Activated T-cell treated with anti-CD3 and anti-CD28 coated beads, Interleukin-2, amount 50 U/mL, for 72 hours (primary cell): ENCODE measurements around the gene LEFTY1. TPM values are rescaled to one million over a fixed set of nuclear protein-coding genes. Genes with fewer than 3 reads are reported as not detected.
A peak's percentile ranks its signal among the peaks of the same experiment; 100 is the strongest.

Experiments used
- ATAC-seq, 2 donors: fragments of 150-1000 bp; cut with Tn5 transposase; replicated peaks in 1 of 2; 2 replicates each; pipeline ENCODE4 v1.10.0; 2021; ENCODE audit warnings: moderate library complexity in 2 of 2, mild to moderate bottlenecking in 1 of 2
- DNase-seq, 2 donors: peaks; one replicate each; pipeline ENCODE4 v3.0.0; 2021 to 2022; ENCODE audit warnings: mixed read lengths in 1 of 2
- H3K27ac Mint-ChIP-seq: one replicate; pipeline ENCODE4 v1.8.0; 2022; ENCODE audit warnings: mild to moderate bottlenecking, moderate library complexity, mixed read lengths
- H3K27me3 Mint-ChIP-seq: one replicate; pipeline ENCODE4 v1.8.0; 2022; ENCODE audit warnings: low read depth, mixed read lengths
- H3K36me3 Mint-ChIP-seq, 2 donors: one replicate each; pipeline ENCODE4 v1.8.0; 2022; ENCODE audit warnings: mixed read lengths in 2 of 2, mild to moderate bottlenecking in 1 of 2; ENCODE audit not compliant: insufficient read depth in 2 of 2
- H3K4me1 Mint-ChIP-seq: one replicate; pipeline ENCODE4 v1.8.0; 2022; ENCODE audit warnings: low read depth, mixed read lengths
- H3K4me3 Mint-ChIP-seq, 2 donors: one replicate each; pipeline ENCODE4 v1.8.0; 2022; ENCODE audit warnings: mild to moderate bottlenecking in 2 of 2, mixed read lengths in 2 of 2, moderate library complexity in 2 of 2
- H3K9me3 Mint-ChIP-seq, 2 donors: one replicate each; pipeline ENCODE4 v1.8.0; 2022; ENCODE audit warnings: mixed read lengths in 2 of 2
- total RNA-seq, 2 donors: library from RNA; stranded (reverse); gene quantifications; one replicate each; pipeline ENCODE4 v1.2.3, GENCODE V29; 2022

Gene LEFTY1
- total RNA-seq, 2 donors from 2014 or later: not detected

GRCh38 chr1:225870911-225871310 is 18.0 kb downstream of the LEFTY1 start:
- ATAC-seq: no peak
- Mint-ChIP-seq H3K36me3 (peaks cover 6 to 9% of the 10 kb centered on the region in 2 donors), H3K9me3 (no peaks in the 10 kb centered on the region), H3K4me1 (peaks cover 33% of the 10 kb centered on the region), H3K4me3 (no peak overlapping the region), H3K27me3 (no peaks in the 10 kb centered on the region), H3K27ac (no peak overlapping the region)
- DNase-seq: no peak

- no peaks in the 10 kb centered on the region for H3K9me3 Mint-ChIP-seq
- DNase-seq (no peak), ATAC-seq (no peak)
- peaks cover 7 to 9% of the 10 kb centered on the region in 2 donors for H3K36me3 Mint-ChIP-seq
- H3K4me1 Mint-ChIP-seq: peaks cover 44% of the 10 kb centered on the region
- H3K4me3 Mint-ChIP-seq: no peak overlapping the region
- H3K27ac Mint-ChIP-seq: no peak overlapping the region
- H3K27me3 Mint-ChIP-seq: no peaks in the 10 kb centered on the region
These were observed 20.2 kb downstream of the LEFTY1 start for GRCh38 chr1:225868631-225869330.

GRCh38 chr1:225866981-225867380 is 22.0 kb downstream of the LEFTY1 start:
- H3K9me3 Mint-ChIP-seq: no peaks in the 10 kb centered on the region
- peaks cover 42% of the 10 kb centered on the region for H3K4me1 Mint-ChIP-seq
- no peak overlapping the region for H3K27ac Mint-ChIP-seq
- H3K4me3 Mint-ChIP-seq: peak overlapping the region; percentile 46 to 78
- H3K27me3 Mint-ChIP-seq: no peaks in the 10 kb centered on the region
- peaks cover 8 to 9% of the 10 kb centered on the region in 2 donors for H3K36me3 Mint-ChIP-seq
- DNase-seq: no peak
- no peak for ATAC-seq

- H3K4me1 Mint-ChIP-seq: peaks cover 37% of the 10 kb centered on the region
- peak overlapping the region; percentile 64 to 78 for H3K4me3 Mint-ChIP-seq
- peak; percentile 74 to 86 for DNase-seq
- H3K36me3 Mint-ChIP-seq: peaks cover 8 to 12% of the 10 kb centered on the region in 2 donors
- no peaks in the 10 kb centered on the region for H3K27me3 Mint-ChIP-seq
- peak overlapping the region; percentile 24 for H3K27ac Mint-ChIP-seq
- ATAC-seq: peak; percentile 98 to 99
- no peaks in the 10 kb centered on the region for H3K9me3 Mint-ChIP-seq
These were observed 22.7 kb downstream of the LEFTY1 start for GRCh38 chr1:225866061-225866837.

- Mint-ChIP-seq H3K9me3 (no peaks in the 10 kb centered on the region), H3K27ac (no peak overlapping the region), H3K27me3 (no peaks in the 10 kb centered on the region), H3K4me3 (peak overlapping the region; percentile 64 to 78), H3K36me3 (peaks cover 8 to 9% of the 10 kb centered on the region in 2 donors), H3K4me1 (peaks cover 37% of the 10 kb centered on the region)
- ATAC-seq (peak in 1 of 2 donors; percentile 25), DNase-seq (no peak)
These were observed 23.4 kb downstream of the LEFTY1 start for GRCh38 chr1:225865514-225865913.

GRCh38 chr1:225863167-225863566 is 25.8 kb downstream of the LEFTY1 start:
- no peak overlapping the region for H3K27ac Mint-ChIP-seq
- peaks cover 5 to 8% of the 10 kb centered on the region in 2 donors for H3K36me3 Mint-ChIP-seq
- peaks cover 37% of the 10 kb centered on the region for H3K4me1 Mint-ChIP-seq
- ATAC-seq (no peak), DNase-seq (no peak)
- no peaks in the 10 kb centered on the region for H3K9me3 Mint-ChIP-seq
- H3K4me3 Mint-ChIP-seq: no peak overlapping the region
- no peaks in the 10 kb centered on the region for H3K27me3 Mint-ChIP-seq

GRCh38 chr1:225862581-225862950 is 26.4 kb downstream of the LEFTY1 start:
- H3K9me3 Mint-ChIP-seq: no peaks in the 10 kb centered on the region
- H3K27me3 Mint-ChIP-seq: no peaks in the 10 kb centered on the region
- no peak overlapping the region for H3K4me3 Mint-ChIP-seq
- H3K4me1 Mint-ChIP-seq: peaks cover 34% of the 10 kb centered on the region
- H3K36me3 Mint-ChIP-seq: peaks cover 5 to 6% of the 10 kb centered on the region in 2 donors
- no peak for DNase-seq
- H3K27ac Mint-ChIP-seq: no peak overlapping the region
- no peak for ATAC-seq

GRCh38 chr1:225861834-225862580 is 26.9 kb downstream of the LEFTY1 start:
- Mint-ChIP-seq H3K27me3 (no peaks in the 10 kb centered on the region), H3K27ac (no peak overlapping the region), H3K4me1 (peaks cover 30% of the 10 kb centered on the region), H3K36me3 (peaks cover 5% of the 10 kb centered on the region in 2 donors), H3K9me3 (no peaks in the 10 kb centered on the region), H3K4me3 (no peak overlapping the region)
- ATAC-seq: no peak
- DNase-seq: no peak

- DNase-seq (no peak), ATAC-seq (no peak)
- H3K4me3 Mint-ChIP-seq: no peak overlapping the region
- H3K4me1 Mint-ChIP-seq: peaks cover 19% of the 10 kb centered on the region
- H3K27ac Mint-ChIP-seq: no peak overlapping the region
- H3K27me3 Mint-ChIP-seq: no peaks in the 10 kb centered on the region
- H3K9me3 Mint-ChIP-seq: no peaks in the 10 kb centered on the region
- peaks cover 2 to 4% of the 10 kb centered on the region in 2 donors for H3K36me3 Mint-ChIP-seq
These were observed 28.0 kb downstream of the LEFTY1 start for GRCh38 chr1:225860876-225861441.

GRCh38 chr1:225860107-225860506 is 28.8 kb downstream of the LEFTY1 start:
- Mint-ChIP-seq H3K36me3 (peaks cover 1 to 4% of the 10 kb centered on the region in 2 donors), H3K4me3 (no peak overlapping the region), H3K4me1 (peaks cover 11% of the 10 kb centered on the region), H3K9me3 (no peaks in the 10 kb centered on the region), H3K27ac (no peak overlapping the region), H3K27me3 (no peaks in the 10 kb centered on the region)
- no peak for ATAC-seq
- no peak for DNase-seq

GRCh38 chr1:225859151-225859550 is 29.8 kb downstream of the LEFTY1 start:
- Mint-ChIP-seq H3K27me3 (no peaks in the 10 kb centered on the region), H3K36me3 (peaks cover 1 to 4% of the 10 kb centered on the region in 2 donors), H3K4me3 (no peak overlapping the region), H3K9me3 (no peaks in the 10 kb centered on the region), H3K4me1 (peaks cover 4% of the 10 kb centered on the region), H3K27ac (no peak overlapping the region)
- no peak for ATAC-seq
- DNase-seq: no peak

- no peak overlapping the region for H3K27ac Mint-ChIP-seq
- H3K4me1 Mint-ChIP-seq: peaks cover 6% of the 10 kb centered on the region
- ATAC-seq (no peak), DNase-seq (no peak)
- H3K4me3 Mint-ChIP-seq: no peak overlapping the region
- H3K27me3 Mint-ChIP-seq: no peaks in the 10 kb centered on the region
- peaks cover 0 to 8% of the 10 kb centered on the region in 2 donors for H3K36me3 Mint-ChIP-seq
- no peaks in the 10 kb centered on the region for H3K9me3 Mint-ChIP-seq
These were observed 31.7 kb downstream of the LEFTY1 start for GRCh38 chr1:225857256-225857655.
